Adipocyte (in vitro differentiated cells): ENCODE measurements around the gene PIK3CB.
A peak's percentile ranks its signal among the peaks of the same experiment; 100 is the strongest.
"Not testable (repeated sequence)": the region's sequence is repeated elsewhere in the genome, so short reads cannot be mapped to it uniquely, and the experiment has no call there.

ENCODE experiments used
- DNase-seq: peaks from one replicate; pipeline ENCODE4 v3.0.0-alpha.2; 2015; ENCODE audit warnings: low read depth
- H3K27me3 ChIP-seq: replicated peaks from 2 replicates; pipeline ENCODE4 v1.7.0; 2013; ENCODE audit warnings: mild to moderate bottlenecking, low read length, moderate library complexity; ENCODE audit not compliant: control insufficient read depth, insufficient read depth
- H3K36me3 ChIP-seq: 2 replicates; pipeline ENCODE4 v1.7.0; 2013; ENCODE audit warnings: low read length, mild to moderate bottlenecking, moderate library complexity; ENCODE audit not compliant: control insufficient read depth, insufficient read depth, severe bottlenecking
- H3K4me1 ChIP-seq: 2 replicates; pipeline ENCODE4 v1.7.0; 2013; ENCODE audit warnings: mild to moderate bottlenecking, low read length, moderate library complexity; ENCODE audit not compliant: control insufficient read depth, insufficient read depth
- H3K4me3 ChIP-seq: 2 replicates; pipeline ENCODE4 v1.7.0; 2013; ENCODE audit warnings: mild to moderate bottlenecking, low read length, moderate library complexity
- H3K9ac ChIP-seq: 2 replicates; pipeline ENCODE4 v1.7.0; 2013; ENCODE audit warnings: mild to moderate bottlenecking, low read length, moderate library complexity
- H3K9me3 ChIP-seq: 2 replicates; pipeline ENCODE4 v1.7.0; 2013; ENCODE audit warnings: mild to moderate bottlenecking, low read length, moderate library complexity; ENCODE audit not compliant: control insufficient read depth

PIK3CB gene

GRCh38 chr3:138691351-138691750 lies 143.4 kb downstream of the PIK3CB start:
- Histone ChIP-seq H3K9ac (no peak overlapping the region), H3K9me3 (no peaks in the 10 kb centered on the region), H3K36me3 (no peaks in the 10 kb centered on the region), H3K4me3 (no peak overlapping the region), H3K27me3 (no peaks in the 10 kb centered on the region), H3K4me1 (peaks cover 22% of the 10 kb centered on the region)
- DNase-seq = no peak

- H3K4me3 ChIP-seq = no peak overlapping the region
- H3K4me1 ChIP-seq = peaks cover 22% of the 10 kb centered on the region
- no peaks in the 10 kb centered on the region for H3K27me3 ChIP-seq
- H3K9me3 ChIP-seq = no peaks in the 10 kb centered on the region
- no peak overlapping the region for H3K9ac ChIP-seq
- no peaks in the 10 kb centered on the region for H3K36me3 ChIP-seq
- DNase-seq = no peak
Observed at GRCh38 chr3:138690036-138690435, 144.7 kb downstream of the PIK3CB start.

GRCh38 chr3:138688871-138689299 lies 145.8 kb downstream of the PIK3CB start:
- DNase-seq = no peak
- Histone ChIP-seq H3K4me1 (peaks cover 13% of the 10 kb centered on the region), H3K4me3 (no peak overlapping the region), H3K9ac (no peak overlapping the region), H3K27me3 (no peaks in the 10 kb centered on the region), H3K9me3 (no peaks in the 10 kb centered on the region), H3K36me3 (no peaks in the 10 kb centered on the region)

- peak; percentile 49 for DNase-seq
- H3K36me3 ChIP-seq = no peaks in the 10 kb centered on the region
- H3K4me3 ChIP-seq = no peak overlapping the region
- H3K9me3 ChIP-seq = no peaks in the 10 kb centered on the region
- H3K27me3 ChIP-seq = no peaks in the 10 kb centered on the region
- H3K4me1 ChIP-seq = peaks cover 13% of the 10 kb centered on the region
- no peak overlapping the region for H3K9ac ChIP-seq
Observed at GRCh38 chr3:138687236-138687635, 147.5 kb downstream of the PIK3CB start.

- peaks cover 13% of the 10 kb centered on the region for H3K4me1 ChIP-seq
- H3K36me3 ChIP-seq = no peaks in the 10 kb centered on the region
- no peak overlapping the region for H3K9ac ChIP-seq
- H3K9me3 ChIP-seq = no peaks in the 10 kb centered on the region
- H3K27me3 ChIP-seq = no peaks in the 10 kb centered on the region
- H3K4me3 ChIP-seq = no peak overlapping the region
- peak; percentile 71 for DNase-seq
Observed at GRCh38 chr3:138686771-138687221, 147.9 kb downstream of the PIK3CB start.

DNA sequence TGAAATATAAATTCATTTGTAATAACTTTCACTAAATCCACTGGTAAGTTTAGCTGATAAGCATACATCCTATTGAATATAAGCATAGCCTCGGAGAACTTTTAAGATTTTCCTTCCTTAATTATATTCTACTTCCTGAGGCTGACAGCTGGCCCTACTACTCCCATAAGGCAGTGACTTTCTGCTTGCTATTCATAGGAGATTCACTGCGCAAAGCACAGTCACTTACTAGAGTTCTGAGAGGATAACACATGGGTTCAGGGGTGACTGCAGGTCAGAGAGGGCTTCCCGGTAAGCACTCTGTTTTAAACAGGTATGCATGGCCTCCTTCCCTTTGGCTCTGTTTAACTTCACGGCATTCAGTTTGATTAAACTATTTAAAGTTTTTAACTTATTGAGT lies 150.3 kb downstream of the PIK3CB start:
- no peaks in the 10 kb centered on the region for H3K36me3 ChIP-seq
- no peak for DNase-seq

GRCh38 chr3:138682648-138683047 lies 152.1 kb downstream of the PIK3CB start:
- no peak for DNase-seq
- Histone ChIP-seq H3K9me3 (no peaks in the 10 kb centered on the region), H3K36me3 (no peaks in the 10 kb centered on the region)

More for the DNA sequence above, 150.3 kb downstream of the PIK3CB start:
- H3K27me3 ChIP-seq = no peaks in the 10 kb centered on the region
- H3K4me1 ChIP-seq = peaks cover 18% of the 10 kb centered on the region
- no peak overlapping the region for H3K4me3 ChIP-seq
- no peaks in the 10 kb centered on the region for H3K9me3 ChIP-seq
- no peak overlapping the region for H3K9ac ChIP-seq

DNA sequence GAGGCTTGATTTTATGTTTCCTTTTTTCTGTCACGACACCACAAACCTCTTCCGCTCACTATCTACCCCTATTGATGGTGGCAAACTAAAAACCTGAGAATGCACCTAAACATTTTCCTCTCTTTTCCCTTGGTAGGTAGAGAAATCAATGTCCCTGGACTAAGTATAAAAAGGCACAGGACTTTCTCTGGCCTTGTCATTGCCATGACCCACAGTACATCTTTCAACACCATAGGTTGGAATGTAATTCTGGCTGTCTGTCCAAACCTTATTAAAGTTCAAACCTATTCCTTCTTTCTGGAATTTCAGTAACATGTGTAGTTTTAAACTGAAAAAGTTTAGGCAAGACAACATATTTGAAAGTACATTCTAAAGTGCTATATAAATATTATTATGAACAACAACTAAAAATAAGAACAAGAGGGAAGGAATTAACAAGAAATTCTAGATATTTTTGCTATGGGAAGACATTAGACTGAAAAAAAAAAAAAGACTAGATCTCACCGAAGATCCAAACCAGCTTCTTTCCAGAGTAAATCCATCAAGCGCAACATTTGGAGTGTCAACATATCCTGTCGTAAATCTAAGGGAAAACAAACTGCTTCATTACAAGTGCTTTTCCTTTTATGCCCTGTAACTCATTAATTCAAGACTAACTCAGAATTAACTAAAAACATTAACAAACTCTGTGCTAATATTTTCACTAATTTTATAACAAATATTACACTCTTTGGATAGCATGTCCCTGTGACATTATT lies 153.1 kb downstream of the PIK3CB start:
- no peaks in the 10 kb centered on the region for H3K27me3 ChIP-seq
- no peak overlapping the region for H3K9ac ChIP-seq

More at GRCh38 chr3:138682648-138683047, 152.1 kb downstream of the PIK3CB start:
- no peaks in the 10 kb centered on the region for H3K27me3 ChIP-seq
- no peak overlapping the region for H3K9ac ChIP-seq
- H3K4me3 ChIP-seq = no peak overlapping the region
- H3K4me1 ChIP-seq = peaks cover 18% of the 10 kb centered on the region

DNA sequence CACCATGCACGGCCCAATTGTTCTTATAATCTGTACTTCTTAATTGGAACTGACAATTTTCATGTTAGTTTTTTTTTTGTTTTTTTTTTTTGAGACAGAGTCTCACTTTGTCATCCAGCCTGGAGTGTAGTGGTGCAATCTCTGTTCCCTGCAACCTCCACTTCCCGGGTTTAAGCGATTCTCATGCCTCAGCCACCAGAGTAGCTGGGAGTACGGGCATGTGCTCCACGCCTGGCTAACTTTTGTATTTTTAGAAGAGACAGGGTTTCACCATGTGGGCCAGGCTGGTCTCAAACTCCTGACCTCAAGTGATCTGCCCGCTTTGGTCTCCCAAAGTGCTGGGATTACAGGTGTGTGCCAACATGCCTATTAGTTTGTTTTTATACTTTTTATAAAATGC lies 153.8 kb downstream of the PIK3CB start:
- not testable (repeated sequence) for H3K9me3 ChIP-seq, DNase-seq, H3K4me3 ChIP-seq, H3K27me3 ChIP-seq, H3K36me3 ChIP-seq, H3K4me1 ChIP-seq, H3K9ac ChIP-seq

More for the DNA sequence above, 153.1 kb downstream of the PIK3CB start:
- Histone ChIP-seq H3K36me3 (no peaks in the 10 kb centered on the region), H3K4me3 (no peak overlapping the region), H3K9me3 (peaks cover 2% of the 10 kb centered on the region), H3K4me1 (peaks cover 8% of the 10 kb centered on the region)
- no peak for DNase-seq

DNA sequence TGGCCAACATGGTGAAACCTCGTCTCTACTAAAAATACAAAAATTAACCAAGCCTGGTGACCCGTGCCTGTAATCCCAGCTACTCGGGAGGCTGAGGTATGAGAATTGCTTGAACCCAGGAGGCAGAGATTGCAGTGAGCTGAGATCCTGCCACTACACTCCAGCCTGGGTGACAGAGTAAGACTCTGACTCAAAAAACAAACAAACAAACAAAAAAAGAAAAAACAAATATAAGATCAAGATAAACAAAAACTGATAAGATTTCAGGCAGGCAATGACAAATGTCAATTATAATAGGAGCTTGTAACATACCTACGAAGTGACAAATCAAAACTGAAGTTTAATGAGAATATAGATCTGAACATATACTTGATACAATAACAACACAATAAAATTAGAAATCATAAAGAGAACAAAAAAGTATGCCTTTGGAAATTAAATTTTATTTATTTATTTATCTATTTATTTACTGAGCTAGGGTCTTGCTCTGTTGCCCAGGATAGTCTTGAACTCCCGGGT lies 155.8 kb downstream of the PIK3CB start:
- Histone ChIP-seq H3K27me3 (no peaks in the 10 kb centered on the region), H3K9ac (no peak overlapping the region), H3K4me1 (peaks cover 5% of the 10 kb centered on the region), H3K4me3 (no peak overlapping the region), H3K36me3 (peaks cover 5% of the 10 kb centered on the region), H3K9me3 (peaks cover 27% of the 10 kb centered on the region)
- no peak for DNase-seq

DNA sequence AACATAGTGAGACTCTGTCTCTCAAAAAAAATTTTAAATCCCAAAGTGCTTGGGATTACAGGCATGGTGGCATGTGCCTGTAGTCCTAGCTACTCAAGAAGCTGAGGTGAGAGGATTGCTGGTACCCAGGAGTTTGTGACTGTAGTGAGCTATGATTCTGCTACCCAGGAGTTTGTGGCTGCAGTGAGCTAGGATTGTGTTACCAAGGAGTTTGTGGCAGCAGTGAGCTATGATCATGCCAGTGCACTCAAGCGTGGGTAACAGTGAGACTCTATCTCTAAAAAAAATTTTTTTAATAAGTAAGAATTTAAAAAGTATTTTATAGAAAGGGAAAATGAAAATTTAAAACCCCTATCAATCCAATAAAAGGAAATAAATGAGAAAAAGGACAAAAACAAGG lies 156.6 kb downstream of the PIK3CB start:
- Histone ChIP-seq H3K4me1 (peaks cover 5% of the 10 kb centered on the region), H3K36me3 (peaks cover 5% of the 10 kb centered on the region), H3K4me3 (no peak overlapping the region), H3K9me3 (peaks cover 27% of the 10 kb centered on the region), H3K9ac (no peak overlapping the region), H3K27me3 (no peaks in the 10 kb centered on the region)
- no peak for DNase-seq
